ENCODE results near the gene CD248.

- peak in 2 of 6 experiments; percentile 2 to 28 for TF ChIP-seq CTCF (IDR thresholded peaks at IDR 0.05)
- TF ChIP-seq POLR2A (IDR thresholded peaks at IDR 0.05) = no peak
These were observed 19.6 kb upstream of the CD248 start, which contains the start of gene RIN1 for GRCh38 chr11:66336234-66337102.
